Activated T-cell treated with anti-CD3 and anti-CD28 coated beads, Interleukin-2, amount 50 U/mL, for 1 hour (primary cell): ENCODE data around the gene MYL6B.
"Not testable (repeated sequence)": the region's sequence is repeated elsewhere in the genome, so short reads cannot be mapped to it uniquely, and the experiment has no call there.

Experiments
- DNase-seq: peaks from one replicate; pipeline ENCODE4 v3.0.0-alpha.2; 2020

The MYL6B gene

GRCh38 chr12:56152132-56152755, at the start of gene MYL6B:
Gene MYL6B (plus strand): TSS chr12:56152587. CDS start chr12:56153919, 1,332 bp downstream.
- peak; percentile 91 for DNase-seq

GRCh38 chr12:56102683-56103065, 49.7 kb upstream of the MYL6B start:
- DNase-seq = no peak

- DNase-seq = no peak
Observed at GRCh38 chr12:56103066-56103711, 49.2 kb upstream of the MYL6B start.

GRCh38 chr12:56103823-56104108, 48.6 kb upstream of the MYL6B start:
- no peak for DNase-seq

GRCh38 chr12:56104109-56104814, 48.1 kb upstream of the MYL6B start, which contains the start of gene PA2G4:
Gene PA2G4 (plus strand): TSS chr12:56104559. CDS start chr12:56104738, 179 bp downstream.
- DNase-seq = peak; percentile 91

- DNase-seq = peak; percentile 28
Observed at GRCh38 chr12:56104815-56105608, 47.4 kb upstream of the MYL6B start.

- no peak for DNase-seq
Observed at GRCh38 chr12:56105609-56105902, 46.8 kb upstream of the MYL6B start.

- no peak for DNase-seq
Observed at GRCh38 chr12:56107242-56107641, 45.1 kb upstream of the MYL6B start.

GRCh38 chr12:56110571-56110970, 41.8 kb upstream of the MYL6B start:
- no peak for DNase-seq

GRCh38 chr12:56114084-56114483, 38.3 kb upstream of the MYL6B start:
- no peak for DNase-seq

- DNase-seq = no peak
Observed at GRCh38 chr12:56115329-56115728, 37.1 kb upstream of the MYL6B start.

GRCh38 chr12:56116267-56117081, 35.9 kb upstream of the MYL6B start, which contains the start of gene RPL41:
Gene RPL41 (plus strand): TSS chr12:56116633.
- DNase-seq = peak; percentile 96

GRCh38 chr12:56117082-56117706, 35.2 kb upstream of the MYL6B start:
- not testable (repeated sequence) for DNase-seq

GRCh38 chr12:56117778-56118687, 34.4 kb upstream of the MYL6B start, which contains the start of gene ZC3H10:
Gene ZC3H10 (plus strand): TSS chr12:56118266. CDS start chr12:56120563, 2,297 bp downstream.
- DNase-seq = peak; percentile 94

GRCh38 chr12:56118688-56119357, 33.6 kb upstream of the MYL6B start:
- no peak for DNase-seq

- DNase-seq = peak; percentile 55
Observed at GRCh38 chr12:56119361-56119796, 33.0 kb upstream of the MYL6B start.

GRCh38 chr12:56120158-56120846, 32.1 kb upstream of the MYL6B start:
- no peak for DNase-seq

- DNase-seq = no peak
Observed at GRCh38 chr12:56121204-56121870, 31.1 kb upstream of the MYL6B start.

- DNase-seq = no peak
Observed at GRCh38 chr12:56122637-56123036, 29.8 kb upstream of the MYL6B start.
